Mesendoderm (in vitro differentiated cells): ENCODE data around the gene VSX1.

Experiments used
- DNase-seq: peaks from one replicate; pipeline ENCODE4 v3.0.0; 2013
- H2AK5ac ChIP-seq: 2 replicates; pipeline ENCODE4 v1.6.1; 2013; ENCODE audit warnings: low read length, inconsistent platforms
- H2BK120ac ChIP-seq: 2 replicates; pipeline ENCODE4 v1.6.1; 2013; ENCODE audit warnings: low read depth, mild to moderate bottlenecking, low read length, moderate library complexity, mixed read lengths
- H2BK15ac ChIP-seq: replicated peaks from 2 replicates; pipeline ENCODE4 v1.6.1; 2013; ENCODE audit warnings: low read depth, mild to moderate bottlenecking, moderate library complexity
- H2BK5ac ChIP-seq: 2 replicates; pipeline ENCODE4 v1.6.1; 2013; ENCODE audit warnings: low read length, inconsistent platforms
- H3K18ac ChIP-seq: 2 replicates; pipeline ENCODE4 v1.6.1; 2013; ENCODE audit warnings: mild to moderate bottlenecking, low read length, mixed read lengths
- H3K23ac ChIP-seq: one replicate; pipeline ENCODE4 v1.6.1; 2013; ENCODE audit warnings: low read length
- H3K27ac ChIP-seq: 2 replicates; pipeline ENCODE4 v1.5.1; 2013; ENCODE audit warnings: low read depth, mild to moderate bottlenecking, inconsistent platforms, low read length, moderate library complexity
- H3K27me3 ChIP-seq: 2 replicates; pipeline ENCODE4 v1.6.1; 2013; ENCODE audit warnings: low read length, control low read depth, mild to moderate bottlenecking, inconsistent platforms; ENCODE audit not compliant: insufficient read depth, poor library complexity
- H3K36me3 ChIP-seq: 2 replicates; pipeline ENCODE4 v1.6.1; 2013; ENCODE audit warnings: low read length, inconsistent platforms; ENCODE audit not compliant: control insufficient read depth, insufficient read depth
- H3K4ac ChIP-seq: one replicate; pipeline ENCODE4 v1.6.1; 2013; ENCODE audit warnings: low read depth, mild to moderate bottlenecking, low read length, moderate library complexity
- H3K4me1 ChIP-seq: 2 replicates; pipeline ENCODE4 v1.6.1; 2013; ENCODE audit warnings: low read depth, low read length, inconsistent platforms; ENCODE audit not compliant: control insufficient read depth
- H3K4me2 ChIP-seq: 2 replicates; pipeline ENCODE4 v1.6.1; 2013; ENCODE audit warnings: low read length
- H3K4me3 ChIP-seq: 2 replicates; pipeline ENCODE4 v1.5.1; 2013; ENCODE audit warnings: mild to moderate bottlenecking, low read length
- H3K56ac ChIP-seq: one replicate; pipeline ENCODE4 v1.6.1; 2013; ENCODE audit warnings: low read length
- H3K79me1 ChIP-seq: 2 replicates; pipeline ENCODE4 v1.6.1; 2013; ENCODE audit warnings: low read length, inconsistent platforms
- H3K79me2 ChIP-seq: 2 replicates; pipeline ENCODE4 v1.6.1; 2013; ENCODE audit warnings: mild to moderate bottlenecking, low read length; ENCODE audit not compliant: control insufficient read depth, insufficient read depth
- H3K9ac ChIP-seq: 2 replicates; pipeline ENCODE4 v1.6.1; 2013; ENCODE audit warnings: low read length, inconsistent platforms
- H4K5ac ChIP-seq: one replicate; pipeline ENCODE4 v1.6.1; 2013; ENCODE audit warnings: low read length
- H4K8ac ChIP-seq: one replicate; pipeline ENCODE4 v1.6.1; 2013; ENCODE audit warnings: low read depth, mild to moderate bottlenecking, control low read depth, low read length, moderate library complexity
- WGBS: extraction: QIAGEN DNeasy Blood & Tissue Kit; methylation state at CpG from one replicate; pipeline ENCODE4 v1.1.7; 2013; ENCODE audit warnings: low lambda C conversion rate, missing lambda C conversion rate; ENCODE audit not compliant: insufficient coverage; ENCODE audit errors: extremely low coverage; 5-methylcytosine and 5-hydroxymethylcytosine counted together

VSX1 gene

DNA sequence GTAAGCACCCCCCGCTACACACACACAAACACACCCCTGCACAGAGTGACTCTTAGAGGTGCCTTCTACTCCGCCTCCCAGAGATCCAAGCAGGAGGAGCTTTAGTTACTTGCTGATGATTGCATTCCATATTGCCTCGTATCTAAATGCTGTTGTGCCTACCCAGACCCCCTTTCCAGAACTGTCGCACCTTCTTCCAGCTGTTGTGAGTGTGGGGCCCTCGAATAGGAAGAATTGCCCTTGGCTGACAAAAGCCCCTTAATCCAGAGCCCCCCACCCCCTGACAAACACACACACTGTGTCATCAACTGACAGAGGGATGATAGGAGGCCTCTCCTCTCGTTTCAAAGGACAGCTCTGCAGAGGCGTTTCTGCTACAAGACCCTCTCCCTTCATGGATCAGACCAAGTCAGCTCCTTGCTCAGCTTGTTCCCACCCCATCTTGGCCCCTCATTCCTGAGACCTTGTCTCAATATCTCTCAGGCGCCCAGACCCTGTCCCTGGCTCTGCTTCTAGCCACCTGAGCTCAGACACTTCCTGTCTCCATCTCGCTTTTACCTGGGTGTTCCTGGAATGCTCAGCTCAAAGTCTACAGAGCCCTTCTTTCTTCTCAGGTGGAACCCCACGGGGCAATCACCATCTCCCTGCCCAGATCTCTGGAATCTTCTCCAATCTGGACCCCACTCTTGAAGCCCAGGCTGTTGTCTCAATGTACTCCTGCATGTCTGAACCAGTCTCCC lies 4.0 kb upstream of the VSX1 start:
- DNase-seq: no peak
- H3K18ac ChIP-seq: no peak overlapping the region
- no peak overlapping the region for H2BK120ac ChIP-seq
- H3K9ac ChIP-seq: no peak overlapping the region
- H3K56ac ChIP-seq: no peak overlapping the region
- H3K79me1 ChIP-seq: no peaks in the 10 kb centered on the region
- H2AK5ac ChIP-seq: no peak overlapping the region
- H4K5ac ChIP-seq: no peak overlapping the region
- H3K27me3 ChIP-seq: peaks cover 41% of the 10 kb centered on the region
- no peak overlapping the region for H2BK5ac ChIP-seq
- H2BK15ac ChIP-seq: no peak overlapping the region
- no peaks in the 10 kb centered on the region for H3K36me3 ChIP-seq
- no peak overlapping the region for H3K4ac ChIP-seq
- H3K27ac ChIP-seq: no peak overlapping the region
- no peak overlapping the region for H3K4me2 ChIP-seq
- H3K4me3 ChIP-seq: no peak overlapping the region
- H3K79me2 ChIP-seq: no peaks in the 10 kb centered on the region
- no peak overlapping the region for H3K23ac ChIP-seq
- no peak overlapping the region for H4K8ac ChIP-seq
- no peaks in the 10 kb centered on the region for H3K4me1 ChIP-seq
- no CpG with 5 or more reads among the region's 10 CpGs for WGBS

DNA sequence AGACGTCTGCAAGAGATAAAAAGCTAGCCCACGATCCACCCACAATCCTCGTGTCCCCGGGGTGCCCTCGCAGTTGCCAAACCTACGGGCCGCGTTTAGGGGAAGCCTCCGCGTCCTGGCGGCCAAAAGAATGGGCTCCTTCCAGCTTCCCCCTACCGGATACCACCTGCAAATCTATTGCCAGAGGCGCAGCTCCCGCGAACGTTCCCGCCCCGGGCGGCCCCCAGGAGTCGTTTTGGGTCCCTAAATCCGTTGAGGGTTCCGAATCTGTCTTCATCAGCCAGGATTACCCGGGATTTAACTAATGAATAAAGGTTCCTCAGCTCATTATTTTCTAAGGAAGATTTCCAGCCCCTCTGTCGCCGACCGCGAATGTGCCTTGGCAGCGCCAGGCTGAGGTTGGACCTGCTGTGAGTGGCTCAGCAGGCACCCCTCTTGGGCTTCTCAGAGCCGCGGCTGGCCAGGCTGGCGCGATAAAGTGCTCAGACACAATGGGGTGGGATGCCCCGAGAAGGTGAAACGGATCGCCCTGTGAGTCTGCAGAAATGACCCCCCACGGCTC lies 2.8 kb upstream of the VSX1 start:
- no peaks in the 10 kb centered on the region for H3K79me2 ChIP-seq
- no CpG with 5 or more reads among the region's 36 CpGs for WGBS
- no peak for DNase-seq
- no peak overlapping the region for H2AK5ac ChIP-seq
- no peak overlapping the region for H4K5ac ChIP-seq
- no peak overlapping the region for H3K18ac ChIP-seq
- no peak overlapping the region for H3K27ac ChIP-seq
- peaks cover 49% of the 10 kb centered on the region for H3K27me3 ChIP-seq
- H3K9ac ChIP-seq: no peak overlapping the region
- no peak overlapping the region for H4K8ac ChIP-seq
- H3K23ac ChIP-seq: no peak overlapping the region
- H2BK15ac ChIP-seq: no peak overlapping the region
- no peak overlapping the region for H3K56ac ChIP-seq
- no peak overlapping the region for H3K4me2 ChIP-seq
- H3K4me3 ChIP-seq: no peak overlapping the region
- H3K4me1 ChIP-seq: no peaks in the 10 kb centered on the region
- no peaks in the 10 kb centered on the region for H3K79me1 ChIP-seq
- no peak overlapping the region for H2BK5ac ChIP-seq
- no peaks in the 10 kb centered on the region for H3K36me3 ChIP-seq
- H2BK120ac ChIP-seq: no peak overlapping the region
- H3K4ac ChIP-seq: no peak overlapping the region

DNA sequence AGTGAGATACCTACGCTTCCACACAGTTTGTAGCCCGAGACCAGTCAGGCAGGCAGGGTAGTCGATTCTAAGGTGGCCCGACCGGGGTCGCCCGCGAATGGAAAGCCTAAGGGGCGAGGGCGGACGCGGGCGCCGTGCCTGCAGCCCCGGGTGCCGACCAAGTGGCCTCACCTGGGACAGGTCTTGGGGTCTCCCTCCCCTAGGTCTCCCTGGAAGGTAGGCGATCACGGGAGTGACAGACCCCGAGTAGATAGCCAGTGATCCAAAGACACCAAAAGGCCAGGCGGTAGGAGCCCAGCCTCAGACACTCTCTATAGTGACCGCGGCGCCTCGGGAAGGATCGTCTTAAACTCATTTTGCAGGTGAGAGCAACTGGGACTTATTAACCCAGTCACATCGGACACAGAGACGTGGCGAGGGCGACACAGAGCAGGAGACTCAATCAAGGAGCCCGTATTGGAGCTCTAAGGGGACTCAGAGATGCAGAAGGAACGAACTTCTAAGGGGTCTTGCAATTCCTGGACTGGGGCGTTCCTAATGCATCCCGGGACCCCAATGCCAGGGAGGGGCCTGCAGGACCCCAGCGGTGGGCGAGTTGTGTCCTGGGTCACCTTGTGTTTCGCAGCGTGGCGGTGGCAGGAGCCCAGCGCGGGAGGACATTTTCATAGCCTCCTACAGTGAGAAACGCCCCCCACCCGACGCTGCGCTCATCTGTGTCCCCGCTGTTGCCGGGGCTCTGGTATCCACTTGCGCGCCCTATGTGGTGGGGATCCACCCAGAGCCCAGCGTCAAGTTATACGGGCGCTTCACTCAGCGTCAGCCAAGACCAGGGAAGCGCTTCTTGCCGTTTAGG lies 2.1 kb upstream of the VSX1 start:
- H2BK5ac ChIP-seq: no peak overlapping the region
- H3K4me3 ChIP-seq: no peak overlapping the region
- no peaks in the 10 kb centered on the region for H3K79me2 ChIP-seq
- H3K4me2 ChIP-seq: no peak overlapping the region
- no peak overlapping the region for H4K8ac ChIP-seq
- no peaks in the 10 kb centered on the region for H3K36me3 ChIP-seq
- H2BK120ac ChIP-seq: no peak overlapping the region
- H3K23ac ChIP-seq: peak overlapping the region; percentile 24
- H2BK15ac ChIP-seq: no peak overlapping the region
- H3K4ac ChIP-seq: no peak overlapping the region
- no peak overlapping the region for H2AK5ac ChIP-seq
- H3K4me1 ChIP-seq: no peaks in the 10 kb centered on the region
- H3K79me1 ChIP-seq: no peaks in the 10 kb centered on the region
- no CpG with 5 or more reads among the region's 54 CpGs for WGBS
- no peak overlapping the region for H3K56ac ChIP-seq
- H3K27me3 ChIP-seq: peaks cover 49% of the 10 kb centered on the region
- H3K18ac ChIP-seq: no peak overlapping the region
- no peak overlapping the region for H3K9ac ChIP-seq
- no peak overlapping the region for H4K5ac ChIP-seq
- no peak for DNase-seq
- no peak overlapping the region for H3K27ac ChIP-seq

DNA sequence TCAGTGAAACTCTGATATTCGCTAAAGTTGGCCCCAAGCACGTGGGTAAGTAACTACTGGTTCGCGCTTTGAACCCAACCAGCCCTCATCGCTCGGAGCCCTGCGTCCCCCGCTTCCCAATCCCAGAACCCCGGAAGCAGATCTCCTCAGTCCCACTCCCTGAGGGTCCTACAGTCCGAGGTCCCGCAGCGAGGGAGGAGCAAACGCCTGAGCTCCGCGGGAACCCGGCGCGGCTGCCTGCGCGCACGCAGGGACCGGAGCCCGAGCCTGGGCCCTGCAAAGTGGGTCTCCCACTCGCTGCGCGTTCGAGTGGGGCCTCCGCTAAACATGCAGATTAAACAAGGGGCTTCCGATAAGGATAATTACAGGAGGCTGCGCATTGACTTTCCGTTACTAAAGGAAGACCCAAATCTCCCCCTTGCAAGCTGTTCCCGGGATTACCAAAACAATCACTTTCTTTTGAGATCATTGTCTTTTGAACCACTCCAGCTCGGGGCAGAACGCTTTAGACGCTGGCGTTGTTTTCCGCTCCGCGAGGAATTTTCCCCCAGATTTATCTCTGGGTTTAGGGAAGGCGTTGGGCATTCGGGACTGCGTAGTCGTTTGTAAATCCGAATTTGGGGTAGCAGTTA lies 1.3 kb upstream of the VSX1 start:
- no peak overlapping the region for H2BK5ac ChIP-seq
- no peak overlapping the region for H4K8ac ChIP-seq
- H3K56ac ChIP-seq: no peak overlapping the region
- no peak overlapping the region for H2BK120ac ChIP-seq
- H3K4me2 ChIP-seq: no peak overlapping the region
- no peaks in the 10 kb centered on the region for H3K36me3 ChIP-seq
- DNase-seq: no peak
- H3K4me1 ChIP-seq: no peaks in the 10 kb centered on the region
- H3K9ac ChIP-seq: no peak overlapping the region
- no peak overlapping the region for H3K4me3 ChIP-seq
- H3K18ac ChIP-seq: no peak overlapping the region
- no peaks in the 10 kb centered on the region for H3K79me1 ChIP-seq
- WGBS: no CpG with 5 or more reads among the region's 44 CpGs
- peak overlapping the region; percentile 24 for H3K23ac ChIP-seq
- no peak overlapping the region for H3K27ac ChIP-seq
- no peak overlapping the region for H2AK5ac ChIP-seq
- no peak overlapping the region for H2BK15ac ChIP-seq
- peaks cover 49% of the 10 kb centered on the region for H3K27me3 ChIP-seq
- H4K5ac ChIP-seq: no peak overlapping the region
- H3K79me2 ChIP-seq: no peaks in the 10 kb centered on the region
- no peak overlapping the region for H3K4ac ChIP-seq

DNA sequence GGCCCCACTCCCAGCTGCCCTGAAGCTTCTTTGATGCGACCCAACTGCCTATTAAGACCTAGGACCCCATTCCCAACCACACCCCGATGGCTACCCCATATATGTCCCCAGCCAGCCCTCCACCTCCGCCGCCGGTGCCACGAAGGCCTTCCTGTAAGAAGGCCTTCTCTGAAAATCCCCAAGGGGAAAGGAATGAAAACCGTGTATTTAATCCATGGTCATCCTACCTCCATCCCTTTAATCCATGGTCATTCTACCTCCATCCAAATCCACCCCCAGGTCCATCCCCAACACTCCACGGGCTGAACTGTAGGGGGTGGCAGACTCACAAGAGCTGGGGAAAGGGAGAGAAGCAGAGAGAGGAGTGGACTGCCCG lies 545 bp upstream of the VSX1 start:
- H3K56ac ChIP-seq: no peak overlapping the region
- H3K79me2 ChIP-seq: no peaks in the 10 kb centered on the region
- DNase-seq: no peak
- H3K23ac ChIP-seq: no peak overlapping the region
- no peak overlapping the region for H2BK120ac ChIP-seq
- H3K4ac ChIP-seq: no peak overlapping the region
- no peak overlapping the region for H3K27ac ChIP-seq
- no peak overlapping the region for H4K8ac ChIP-seq
- H2BK15ac ChIP-seq: no peak overlapping the region
- H2AK5ac ChIP-seq: no peak overlapping the region
- H3K4me1 ChIP-seq: no peaks in the 10 kb centered on the region
- no peak overlapping the region for H3K18ac ChIP-seq
- H2BK5ac ChIP-seq: no peak overlapping the region
- peaks cover 49% of the 10 kb centered on the region for H3K27me3 ChIP-seq
- no peak overlapping the region for H3K4me3 ChIP-seq
- H3K9ac ChIP-seq: no peak overlapping the region
- no CpG with 5 or more reads among the region's 9 CpGs for WGBS
- H3K79me1 ChIP-seq: no peaks in the 10 kb centered on the region
- H3K36me3 ChIP-seq: no peaks in the 10 kb centered on the region
- H3K4me2 ChIP-seq: no peak overlapping the region
- H4K5ac ChIP-seq: no peak overlapping the region
